GM18867 (cell line): Measurements from ENCODE around the gene MSI2.

Experiments used
- ATAC-seq: cut with Tn5 transposase; IDR thresholded peaks from one replicate; pipeline ENCODE4 v1.9.1; 2021; ENCODE audit warnings: mild to moderate bottlenecking, moderate library complexity; ENCODE audit not compliant: unreplicated experiment

Gene MSI2

GRCh38 chr17:57532556-57532955, 276.2 kb downstream of the MSI2 start:
- no peak for ATAC-seq

GRCh38 chr17:57532966-57533365, 276.6 kb downstream of the MSI2 start:
- ATAC-seq = no peak

- ATAC-seq = no peak
These were observed 277.5 kb downstream of the MSI2 start for GRCh38 chr17:57533684-57534305.

GRCh38 chr17:57534863-57535248, 278.5 kb downstream of the MSI2 start:
- ATAC-seq = no peak

GRCh38 chr17:57535249-57535966, 279.1 kb downstream of the MSI2 start:
- ATAC-seq = no peak

GRCh38 chr17:57536289-57536688, 280.0 kb downstream of the MSI2 start:
- no peak for ATAC-seq

GRCh38 chr17:57536789-57537523, 280.6 kb downstream of the MSI2 start:
- ATAC-seq = no peak

- ATAC-seq = no peak
These were observed 281.4 kb downstream of the MSI2 start for GRCh38 chr17:57537524-57538410.

GRCh38 chr17:57538736-57539456, 282.6 kb downstream of the MSI2 start:
- ATAC-seq = no peak

GRCh38 chr17:57539529-57540301, 283.4 kb downstream of the MSI2 start:
- ATAC-seq = no peak

GRCh38 chr17:57540596-57540995, 284.3 kb downstream of the MSI2 start:
- ATAC-seq = no peak

- no peak for ATAC-seq
These were observed 284.7 kb downstream of the MSI2 start for GRCh38 chr17:57541049-57541448.

- ATAC-seq = no peak
These were observed 285.4 kb downstream of the MSI2 start for GRCh38 chr17:57541472-57542394.

GRCh38 chr17:57542510-57542909, 286.2 kb downstream of the MSI2 start:
- ATAC-seq = no peak

GRCh38 chr17:57543230-57543629, 286.9 kb downstream of the MSI2 start:
- ATAC-seq = no peak

GRCh38 chr17:57544401-57544800, 288.1 kb downstream of the MSI2 start:
- no peak for ATAC-seq

- no peak for ATAC-seq
These were observed 288.6 kb downstream of the MSI2 start for GRCh38 chr17:57544834-57545463.

- no peak for ATAC-seq
These were observed 289.5 kb downstream of the MSI2 start for GRCh38 chr17:57545731-57546342.
